ENCODE results near the gene OR5K1.

DNA sequence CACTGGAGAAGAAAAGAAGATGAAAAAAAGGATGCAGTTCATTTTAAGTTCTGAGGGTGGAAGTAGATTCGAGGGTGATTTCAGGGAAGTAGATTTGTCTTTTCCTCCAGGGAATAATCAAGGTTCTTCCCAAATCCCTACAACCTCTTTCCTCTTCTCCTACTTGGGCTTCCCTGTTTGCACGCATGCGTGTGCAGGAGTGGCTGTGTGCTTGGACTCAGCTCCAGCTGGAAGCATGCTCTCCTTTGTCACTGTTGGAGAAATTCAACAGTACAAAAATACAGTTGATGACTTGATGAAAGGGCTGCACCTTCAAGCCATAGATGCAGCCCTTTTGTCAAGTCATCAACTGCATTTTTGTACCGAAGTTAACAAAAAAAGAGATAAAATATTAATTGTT is 38.3 kb downstream of the OR5K1 start:
- TF ChIP-seq, protein P1, sequence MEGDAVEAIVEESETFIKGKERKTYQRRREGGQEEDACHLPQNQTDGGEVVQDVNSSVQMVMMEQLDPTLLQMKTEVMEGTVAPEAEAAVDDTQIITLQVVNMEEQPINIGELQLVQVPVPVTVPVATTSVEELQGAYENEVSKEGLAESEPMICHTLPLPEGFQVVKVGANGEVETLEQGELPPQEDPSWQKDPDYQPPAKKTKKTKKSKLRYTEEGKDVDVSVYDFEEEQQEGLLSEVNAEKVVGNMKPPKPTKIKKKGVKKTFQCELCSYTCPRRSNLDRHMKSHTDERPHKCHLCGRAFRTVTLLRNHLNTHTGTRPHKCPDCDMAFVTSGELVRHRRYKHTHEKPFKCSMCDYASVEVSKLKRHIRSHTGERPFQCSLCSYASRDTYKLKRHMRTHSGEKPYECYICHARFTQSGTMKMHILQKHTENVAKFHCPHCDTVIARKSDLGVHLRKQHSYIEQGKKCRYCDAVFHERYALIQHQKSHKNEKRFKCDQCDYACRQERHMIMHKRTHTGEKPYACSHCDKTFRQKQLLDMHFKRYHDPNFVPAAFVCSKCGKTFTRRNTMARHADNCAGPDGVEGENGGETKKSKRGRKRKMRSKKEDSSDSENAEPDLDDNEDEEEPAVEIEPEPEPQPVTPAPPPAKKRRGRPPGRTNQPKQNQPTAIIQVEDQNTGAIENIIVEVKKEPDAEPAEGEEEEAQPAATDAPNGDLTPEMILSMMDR (IDR thresholded peaks at IDR 0.05): no peak
- TF ChIP-seq EZH2 (IDR thresholded peaks at IDR 0.05; ENCODE audit: borderline replicate concordance, insufficient read depth, low read depth, low read length, poor library complexity, severe bottlenecking): no peak

Measured in B cell (primary cell).